T-helper 1 cell (primary cell): ENCODE measurements around the gene ATF3.
"Not testable (repeated sequence)": the region's sequence is repeated elsewhere in the genome, so short reads cannot be mapped to it uniquely, and the experiment has no call there.

Source experiments
- DNase-seq, 5 donors: peaks; one replicate each; pipeline ENCODE4 v3.0.0-alpha.2; 2012 to 2020

The ATF3 gene

DNA sequence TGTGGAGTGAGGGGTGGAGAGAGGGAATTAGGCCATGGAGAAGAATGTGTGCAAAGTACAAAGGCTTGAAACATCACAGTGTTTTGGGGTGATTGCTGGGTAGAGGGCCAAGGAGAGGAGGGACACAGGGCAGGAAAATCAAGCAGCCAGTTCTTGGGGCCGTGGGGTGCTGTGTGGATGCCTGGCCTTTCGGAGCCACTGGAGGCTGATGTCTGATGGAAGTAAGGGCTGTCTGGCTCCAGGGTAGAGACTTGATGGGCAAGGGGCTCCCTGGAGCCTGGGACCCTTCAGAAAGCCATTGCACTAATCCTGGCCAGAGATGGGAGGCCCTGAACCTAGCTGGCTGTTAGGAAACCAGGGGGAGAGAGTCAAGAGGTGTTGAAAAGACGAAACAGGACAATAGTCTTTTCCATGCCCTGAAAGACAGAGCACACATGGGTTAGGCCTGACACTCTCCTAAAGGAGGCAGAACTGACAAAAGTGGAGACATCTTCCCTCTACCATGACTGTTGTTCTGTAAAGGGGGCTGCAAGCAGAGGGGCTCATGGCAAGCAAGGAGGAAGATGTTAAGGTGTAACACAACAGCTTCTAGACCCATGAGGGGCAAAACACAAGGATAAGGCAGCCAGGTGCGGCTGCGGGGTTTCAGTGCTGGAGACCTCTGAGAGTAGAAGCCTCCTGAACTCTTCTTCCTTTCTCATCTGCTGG, 21.0 kb downstream of the ATF3 start:
- no peak for DNase-seq

DNA sequence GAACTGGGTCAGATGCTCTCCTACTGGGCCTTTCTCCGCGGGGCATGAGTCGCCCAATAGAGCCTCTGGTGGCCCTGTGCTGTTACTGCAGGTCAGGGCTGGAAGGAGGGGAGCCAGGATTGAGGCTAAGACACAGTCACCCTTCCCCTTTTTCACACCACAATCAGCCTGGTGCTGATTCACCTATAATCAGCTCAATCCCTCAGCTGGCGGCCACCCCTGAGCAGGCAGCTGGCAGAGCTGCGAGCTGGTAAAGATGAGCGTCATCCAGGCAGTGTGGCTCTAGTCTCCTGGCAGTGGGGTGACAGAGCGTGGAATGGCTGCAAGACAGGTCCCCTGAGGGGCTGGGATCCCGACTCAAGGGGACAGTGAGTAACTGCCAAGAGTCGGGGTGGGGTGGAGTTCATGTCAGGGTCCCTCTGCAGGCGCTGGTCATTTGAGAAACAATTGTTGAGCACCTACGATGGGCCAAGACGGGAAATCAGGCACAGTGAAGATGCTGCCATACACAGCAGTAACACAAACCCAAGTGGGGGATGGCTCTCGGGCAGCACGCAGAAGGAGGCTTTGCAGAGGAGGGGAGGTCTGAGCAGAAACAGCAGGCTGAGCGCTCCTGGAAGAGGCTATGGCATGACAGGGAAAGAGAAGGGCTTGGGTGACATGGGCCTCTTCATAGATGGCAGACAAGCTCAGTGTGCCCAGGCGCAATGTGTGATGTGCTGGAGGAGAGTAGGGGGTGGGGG, 21.8 kb downstream of the ATF3 start:
- peak; percentile 19 to 55 (median 41) for DNase-seq

- no peak for DNase-seq
Measured at GRCh38 chr1:212633161-212633560, 24.6 kb downstream of the ATF3 start.

- DNase-seq: no peak
Measured at GRCh38 chr1:212634252-212634651, 25.7 kb downstream of the ATF3 start.

GRCh38 chr1:212635141-212635631, 26.6 kb downstream of the ATF3 start:
- peak in 1 of 5 donors; percentile 38 for DNase-seq

GRCh38 chr1:212637902-212638301, 29.3 kb downstream of the ATF3 start:
- DNase-seq: no peak

GRCh38 chr1:212638492-212639151, 30.1 kb downstream of the ATF3 start:
- DNase-seq: no peak

- DNase-seq: not testable (repeated sequence)
Measured at GRCh38 chr1:212639524-212639923, 31.0 kb downstream of the ATF3 start.

DNA sequence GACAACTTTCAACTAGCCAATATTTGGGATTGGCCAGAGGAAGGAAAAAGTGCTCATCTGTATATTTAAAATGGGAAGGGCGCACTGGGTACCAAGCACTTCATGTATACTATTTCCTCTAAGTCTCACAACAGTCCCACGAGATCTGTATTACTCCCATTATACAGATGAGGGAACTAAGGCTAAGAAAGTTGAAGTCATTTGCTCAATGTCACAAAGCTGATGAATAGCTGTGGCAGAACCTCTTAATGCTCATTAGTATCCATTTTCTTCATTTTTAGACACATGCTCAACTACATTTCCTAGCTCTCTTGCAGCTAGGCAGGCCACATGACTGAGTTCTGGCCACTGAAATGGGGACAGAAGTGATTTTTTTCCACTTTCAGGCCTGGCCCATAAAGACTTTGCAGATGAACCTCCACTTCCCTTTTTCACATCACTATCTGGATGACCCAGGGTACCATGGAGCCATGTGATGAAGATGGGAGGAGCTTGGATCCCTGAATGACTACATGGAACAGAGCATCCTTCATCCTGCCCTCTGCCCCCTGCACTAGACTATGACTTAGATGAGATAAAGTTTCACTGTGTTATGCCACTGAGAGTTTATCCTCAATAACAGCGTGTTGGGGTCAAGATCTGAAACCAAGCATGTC, 31.8 kb downstream of the ATF3 start:
- no peak for DNase-seq

DNA sequence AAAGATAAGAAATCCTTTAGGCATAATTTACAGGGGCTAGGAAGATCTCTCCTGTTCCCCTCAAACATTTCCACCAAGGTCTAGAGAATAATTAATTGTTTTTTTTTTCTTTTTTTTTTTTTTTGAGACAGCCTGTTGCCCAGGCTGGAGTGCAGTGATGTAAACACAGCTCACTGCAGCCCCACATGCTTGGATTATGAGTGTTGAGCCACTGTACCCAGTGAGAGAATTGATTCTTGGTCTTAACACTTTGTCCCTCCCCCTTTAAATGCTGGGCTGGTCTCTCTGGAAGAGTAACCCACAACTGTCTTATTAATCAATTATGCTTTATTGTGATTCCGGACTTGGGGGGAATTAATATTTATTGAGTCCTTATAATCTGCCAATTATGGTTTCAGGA, 33.4 kb downstream of the ATF3 start:
- no peak for DNase-seq

- DNase-seq: no peak
Measured at GRCh38 chr1:212643877-212644276, 35.3 kb downstream of the ATF3 start.

DNA sequence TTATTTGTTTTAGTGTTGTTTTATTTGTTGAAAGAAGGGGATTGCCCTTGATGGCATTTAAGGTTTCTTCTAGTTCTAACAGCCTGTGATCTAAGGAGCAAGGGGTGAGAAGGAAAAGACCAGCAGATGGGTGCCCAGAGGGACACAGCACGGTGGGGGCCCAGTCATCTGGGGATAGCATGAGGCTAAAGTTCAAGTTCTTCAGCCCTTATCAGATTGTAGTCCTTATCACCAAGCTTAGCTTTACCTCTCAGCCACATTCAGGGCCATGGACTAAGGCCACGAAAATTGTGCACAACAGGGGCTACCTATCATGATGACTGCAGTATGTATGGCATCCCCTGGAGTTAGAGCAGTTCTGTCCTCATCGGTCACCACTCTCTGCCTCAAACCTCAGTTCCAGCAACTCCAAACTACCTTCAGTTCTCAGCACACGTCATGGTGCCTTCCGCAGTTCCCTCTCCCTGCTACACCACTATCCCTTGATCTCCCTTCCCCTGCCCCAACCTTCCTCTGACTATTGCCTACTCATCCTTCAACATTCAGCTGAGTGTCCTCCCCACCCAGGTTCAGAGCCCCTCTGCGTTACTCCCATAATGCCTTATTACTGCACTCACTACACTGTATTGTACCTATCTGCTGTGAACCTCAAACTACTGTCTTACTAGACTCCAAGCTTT, 36.4 kb downstream of the ATF3 start:
- no peak for DNase-seq

GRCh38 chr1:212645546-212646543, 37.3 kb downstream of the ATF3 start:
- no peak for DNase-seq

DNA sequence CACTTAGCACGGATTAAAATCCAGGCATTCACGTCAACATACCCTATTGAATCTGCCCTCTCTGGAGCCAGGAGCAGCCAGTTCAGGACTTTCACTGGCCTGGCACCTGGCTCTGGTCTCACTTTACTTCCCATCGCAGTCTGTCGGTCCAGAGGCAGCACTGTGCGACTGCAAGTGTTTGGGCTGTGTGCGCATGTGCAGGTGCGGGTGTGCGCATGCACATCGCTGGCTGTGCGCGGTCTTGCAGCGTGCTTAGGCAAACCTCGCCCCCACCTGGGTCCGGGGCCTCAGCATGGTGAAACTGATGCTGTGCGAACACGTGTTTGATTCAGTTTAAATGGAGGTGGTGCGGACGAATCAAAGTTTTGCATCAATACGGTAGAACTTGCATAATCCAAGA, 38.0 kb downstream of the ATF3 start:
- DNase-seq: no peak

- no peak for DNase-seq
Measured at GRCh38 chr1:212647004-212647403, 38.4 kb downstream of the ATF3 start.

- DNase-seq: no peak
Measured at GRCh38 chr1:212648431-212648830, 39.9 kb downstream of the ATF3 start.

- no peak for DNase-seq
Measured at GRCh38 chr1:212649020-212649419, 40.5 kb downstream of the ATF3 start.

DNA sequence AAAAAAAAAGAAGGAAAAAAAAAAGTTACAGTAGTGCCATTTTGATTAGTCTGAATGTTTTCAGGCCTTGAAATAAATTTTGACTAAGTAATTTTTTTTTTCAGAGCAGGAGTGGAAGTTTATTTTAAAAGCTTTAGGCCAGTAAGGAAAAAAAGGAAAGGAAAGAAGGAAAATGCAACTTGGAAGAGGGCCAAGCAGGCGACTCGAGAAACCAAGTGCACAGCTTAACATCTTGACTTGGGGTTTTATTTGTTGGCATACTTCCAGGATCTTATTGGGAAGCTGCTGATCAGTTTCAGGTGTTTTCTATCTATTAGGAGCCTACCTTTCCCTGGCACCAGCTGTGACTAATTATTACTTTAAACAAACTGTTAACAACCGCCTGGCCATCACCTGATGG, 41.7 kb downstream of the ATF3 start:
- no peak for DNase-seq

DNA sequence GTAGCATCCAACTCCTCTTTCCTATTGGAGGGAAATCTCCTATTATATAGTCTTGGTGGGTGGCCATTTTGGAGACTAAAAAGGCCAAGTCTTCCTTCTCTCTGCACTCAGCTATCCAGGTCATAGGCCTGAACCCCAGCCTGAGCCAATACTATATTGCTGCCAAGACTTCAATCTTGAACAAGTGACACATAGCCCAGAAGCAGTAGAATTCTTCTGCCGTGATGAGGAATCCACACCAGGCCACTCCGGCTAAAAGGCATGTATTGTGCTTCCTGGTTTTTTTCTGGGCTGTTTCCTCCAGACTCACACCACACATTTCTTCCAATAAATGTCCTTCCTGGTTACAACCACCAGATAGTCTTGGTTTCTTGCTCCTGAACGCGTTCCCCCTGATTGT, 43.0 kb downstream of the ATF3 start:
- no peak for DNase-seq

DNA sequence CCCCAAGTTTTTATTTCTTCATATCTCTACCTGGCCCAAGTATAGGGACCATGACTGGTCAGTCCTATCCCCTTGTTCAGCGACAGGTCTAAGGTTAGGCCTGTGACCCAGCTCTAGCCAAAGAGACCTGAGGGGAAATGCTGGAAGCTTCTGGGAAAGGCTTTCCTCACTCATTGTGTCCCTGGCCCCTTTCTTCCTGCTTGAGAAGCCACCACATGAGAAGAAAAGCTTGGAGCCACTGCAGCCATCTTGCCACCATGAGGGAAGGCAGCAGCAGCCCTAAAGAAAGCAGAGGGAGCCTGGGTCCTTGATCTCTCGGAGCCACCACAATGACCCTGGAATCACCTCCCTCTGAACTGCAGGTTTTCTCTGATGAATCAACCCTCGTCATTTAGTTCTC, 43.4 kb downstream of the ATF3 start:
- DNase-seq: no peak

DNA sequence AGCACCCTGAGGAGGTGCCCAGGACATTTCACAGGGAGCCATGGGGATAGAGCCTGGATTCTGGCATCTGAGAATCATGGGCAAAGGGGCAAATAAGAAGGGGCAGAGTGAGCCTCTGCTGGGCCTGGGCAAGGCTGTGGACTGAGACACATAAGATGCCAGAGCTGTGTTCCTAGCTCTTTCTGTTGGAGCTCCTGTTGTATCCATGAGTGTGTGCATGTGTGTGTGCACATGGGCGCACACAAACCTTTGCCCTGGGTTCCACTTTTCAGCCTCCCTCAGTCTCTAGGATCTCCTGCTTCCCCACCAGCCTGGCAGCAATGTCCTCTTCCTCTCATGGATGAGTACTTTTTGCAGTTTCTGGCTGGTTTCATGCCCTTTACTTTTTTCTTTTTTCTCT, 44.0 kb downstream of the ATF3 start:
- DNase-seq: no peak
